TTC549 (cell line): ENCODE data around the gene PIK3R6.

Experiments used
- FAIRE-seq: peaks from 2 replicates; lab custom pipeline; 2012; peaks lifted over from hg19 to GRCh38; lab: Jason Lieb, UNC

Gene PIK3R6

DNA sequence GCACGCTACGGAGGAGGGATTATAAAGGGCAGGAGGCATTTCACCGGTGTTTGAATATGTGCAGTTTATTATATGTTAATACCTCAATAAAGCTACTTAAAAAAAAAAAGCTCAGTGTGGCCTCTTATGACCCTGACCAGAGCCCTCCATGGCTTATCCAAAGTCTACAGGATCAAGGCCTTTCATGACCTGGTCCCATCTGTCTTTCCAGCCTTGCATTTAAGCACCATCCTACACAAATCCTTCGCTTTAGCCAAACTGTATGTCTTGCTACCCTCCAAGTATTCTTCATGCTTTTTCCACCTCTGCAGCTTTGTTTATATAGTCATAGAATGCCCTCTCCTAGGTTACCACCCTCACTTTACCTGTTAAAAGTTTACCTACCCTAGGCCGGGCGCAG is 74.8 kb downstream of the PIK3R6 start:
- no peak for FAIRE-seq

DNA sequence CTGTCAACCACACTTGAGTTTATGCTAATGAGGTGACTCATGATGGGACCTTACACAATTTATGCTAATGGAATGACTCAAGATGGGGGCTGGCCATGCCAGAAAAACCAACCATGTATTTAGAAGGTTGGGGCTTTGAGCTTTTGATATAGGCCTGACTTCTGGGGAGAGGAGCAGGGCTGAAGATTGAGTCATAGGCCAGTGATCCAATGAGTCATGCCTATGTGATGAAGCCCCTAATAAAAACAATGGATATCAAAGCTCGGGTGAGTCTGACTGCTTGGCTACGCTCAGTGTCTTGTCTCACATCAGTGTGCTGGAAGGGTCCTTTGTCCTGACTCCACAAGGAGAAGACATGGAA is 75.6 kb downstream of the PIK3R6 start:
- FAIRE-seq = no peak

DNA sequence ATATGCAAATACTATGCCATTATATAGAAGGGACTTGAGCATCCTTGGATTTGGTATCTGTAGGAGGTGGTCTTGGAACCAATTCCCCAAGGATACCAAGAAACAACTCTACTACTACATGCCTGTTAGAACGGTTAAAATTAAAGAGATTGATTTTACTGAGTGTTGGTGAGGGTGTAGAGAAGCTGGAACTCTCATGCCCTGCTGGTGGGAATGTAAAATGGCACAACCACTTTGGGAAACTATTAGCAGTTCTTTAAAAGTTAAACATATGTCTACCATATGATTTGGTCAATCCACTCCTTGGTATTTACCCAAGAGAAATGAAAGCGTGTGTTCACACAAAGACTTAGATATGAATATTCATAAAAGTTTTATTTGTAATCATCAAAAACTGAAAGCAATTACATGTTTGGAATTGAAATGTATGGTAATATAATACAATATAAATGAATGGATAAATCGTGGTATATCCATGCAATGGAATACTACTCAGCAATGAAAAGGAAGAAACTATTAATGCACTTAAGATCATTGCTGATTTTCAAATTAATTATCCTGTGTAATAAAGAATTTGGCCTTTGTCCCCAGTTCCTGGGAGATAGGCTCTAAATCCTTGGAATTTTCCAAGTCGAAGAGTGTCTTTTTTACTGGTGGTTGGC is 76.1 kb downstream of the PIK3R6 start:
- no peak for FAIRE-seq

DNA sequence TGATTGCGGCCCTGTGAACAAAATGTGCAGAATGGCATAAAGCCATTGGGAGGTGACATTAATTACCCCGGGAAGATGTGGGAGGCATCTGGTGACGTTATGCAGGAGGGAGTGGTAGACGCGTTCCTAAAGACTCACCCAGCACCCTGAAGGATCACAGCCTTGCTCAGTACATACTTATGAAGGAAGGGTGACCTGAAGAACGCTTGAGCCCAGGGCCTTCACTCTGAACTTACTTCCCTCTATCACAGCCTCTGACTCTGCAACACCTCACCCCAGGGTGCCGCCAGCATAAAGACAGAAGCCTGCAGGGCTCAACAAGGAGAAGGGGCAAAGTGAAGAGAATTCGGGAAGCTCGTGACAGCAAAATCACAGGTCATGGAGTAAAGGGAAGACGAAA is 77.7 kb downstream of the PIK3R6 start:
- no peak for FAIRE-seq

DNA sequence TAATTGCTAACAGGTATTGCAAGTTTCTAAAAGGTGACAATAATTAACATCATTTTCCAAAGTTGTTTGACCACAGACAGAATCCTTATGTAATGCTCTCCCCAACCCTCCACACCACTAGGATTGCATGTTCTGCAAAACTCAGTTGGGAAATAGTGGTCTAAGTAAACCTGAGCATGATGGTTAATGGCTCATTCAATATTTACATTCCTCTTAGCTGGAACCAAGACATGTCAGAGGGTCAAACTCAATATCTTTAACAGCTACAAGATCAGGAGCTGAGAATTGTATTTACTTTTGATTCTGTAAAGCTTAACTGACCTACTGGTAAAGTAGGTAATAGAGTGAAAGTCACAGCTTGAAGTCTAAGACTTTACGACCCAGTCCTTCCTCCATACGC is 78.5 kb downstream of the PIK3R6 start:
- FAIRE-seq = no peak

DNA sequence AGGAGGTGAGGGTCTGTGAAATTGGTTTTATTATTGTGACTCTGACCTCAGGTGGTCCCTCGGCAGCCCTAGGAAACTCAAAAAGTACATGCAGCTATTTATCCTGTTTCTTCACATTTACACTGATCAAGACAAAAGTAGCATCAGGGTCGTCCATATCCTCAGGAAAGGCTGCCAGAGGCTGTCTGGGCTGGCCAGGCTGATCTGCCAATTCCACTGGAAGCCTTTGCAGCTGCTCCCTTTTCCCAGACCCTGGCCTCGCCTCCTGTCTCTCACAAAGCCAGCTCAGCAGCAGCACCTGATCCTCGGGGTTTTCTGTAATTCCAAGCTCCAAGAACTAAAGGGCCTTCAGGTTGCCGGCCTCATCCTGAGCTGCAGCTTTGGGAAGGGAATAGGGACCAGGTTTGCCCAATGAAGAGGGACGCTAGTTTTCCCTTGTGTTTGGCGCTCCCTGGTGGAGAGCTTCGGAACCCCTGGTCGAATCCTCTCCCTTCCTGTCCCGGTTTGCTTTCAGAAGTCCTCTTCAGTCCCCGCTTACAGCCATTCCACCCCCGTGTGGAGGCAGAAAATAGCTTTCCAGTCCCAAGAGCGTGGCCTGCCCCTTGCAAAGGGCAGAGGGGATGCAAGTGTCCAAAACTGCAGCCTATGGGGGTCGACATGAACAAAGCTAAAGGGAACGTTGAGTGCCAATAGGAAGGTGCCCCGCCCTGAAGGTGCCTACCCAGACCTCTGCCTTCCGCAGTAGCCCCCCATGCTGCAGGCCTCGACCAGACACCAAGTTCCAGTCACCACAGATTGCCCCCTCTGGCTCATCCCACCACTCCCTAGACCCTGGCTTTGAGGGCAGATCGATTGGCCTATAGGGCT is 81.7 kb downstream of the PIK3R6 start:
- peak; percentile 33 for FAIRE-seq

DNA sequence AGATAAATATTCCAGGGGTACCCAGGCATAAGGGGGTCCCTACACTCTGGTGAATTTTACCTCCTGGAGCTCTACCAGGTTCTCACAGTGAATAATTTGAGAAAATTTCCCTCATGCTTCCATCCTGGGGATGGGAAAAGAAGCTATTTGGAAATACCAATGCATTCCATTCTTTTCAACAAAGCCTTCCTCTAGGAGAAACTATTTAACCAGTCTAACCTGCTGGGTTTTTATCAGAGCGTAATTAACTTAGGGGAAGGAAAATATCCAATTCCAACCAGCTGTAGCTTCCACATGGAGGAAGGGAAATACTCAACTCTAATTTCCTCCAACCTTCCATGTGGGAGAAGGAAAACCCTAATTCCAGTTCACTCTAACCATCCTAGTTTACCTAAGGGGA is 85.3 kb downstream of the PIK3R6 start:
- no peak for FAIRE-seq

DNA sequence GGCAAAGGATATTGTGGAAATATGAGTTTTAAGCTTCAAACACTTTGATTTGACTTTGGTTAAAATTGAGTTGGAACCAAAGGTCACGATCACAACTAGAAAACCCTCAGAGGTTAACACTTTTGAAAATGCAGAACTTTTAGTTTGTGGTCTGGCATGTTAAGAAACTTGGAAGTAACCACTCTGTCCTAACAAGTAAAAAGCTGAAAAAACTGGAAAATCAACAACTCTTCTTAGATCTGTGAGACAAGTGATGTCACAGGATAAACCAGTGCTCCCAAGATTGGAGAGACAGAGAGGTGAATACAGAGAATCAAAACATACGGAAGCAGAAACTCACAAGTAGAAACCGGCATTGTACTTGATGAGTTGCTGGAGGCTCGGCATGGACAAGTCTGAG is 85.7 kb downstream of the PIK3R6 start:
- no peak for FAIRE-seq

DNA sequence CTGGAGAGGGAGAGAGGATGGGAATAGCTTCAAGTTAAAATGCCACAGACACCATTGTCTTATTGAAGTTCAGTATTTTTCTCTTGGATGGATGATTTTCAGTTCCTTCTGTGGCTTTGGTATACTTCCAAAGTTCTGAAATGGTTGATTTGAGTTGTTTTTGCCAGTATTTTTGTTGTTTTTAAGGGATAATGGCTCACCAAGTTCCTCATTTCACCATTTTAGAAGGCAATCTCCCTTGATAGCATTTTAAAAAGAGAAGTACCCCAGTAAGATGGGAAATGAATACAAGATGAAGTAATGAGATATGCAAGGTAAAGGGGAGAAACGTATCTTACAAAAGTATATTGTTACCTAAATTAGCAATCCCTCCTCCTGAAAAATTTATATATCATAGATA is 90.6 kb downstream of the PIK3R6 start:
- FAIRE-seq = no peak

DNA sequence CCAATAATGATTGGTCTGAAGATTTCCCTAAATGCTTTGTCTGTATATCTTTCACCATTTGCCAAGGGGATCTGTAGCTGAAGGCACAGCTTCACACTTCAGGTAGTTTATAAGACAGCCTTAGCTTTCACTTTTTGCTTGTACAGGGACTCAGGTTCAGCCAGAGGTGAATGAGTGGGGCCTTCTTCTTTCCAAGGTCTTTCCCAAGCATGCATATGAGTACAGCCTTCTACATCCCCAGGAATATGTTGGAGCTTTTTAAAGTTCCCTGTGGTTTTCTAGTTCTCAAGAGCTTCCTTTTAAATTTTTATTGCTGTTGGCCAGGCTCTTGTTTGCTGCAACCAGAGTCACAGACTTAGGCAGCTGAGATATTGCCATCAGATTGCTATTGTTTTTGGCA is 91.2 kb downstream of the PIK3R6 start:
- no peak for FAIRE-seq

DNA sequence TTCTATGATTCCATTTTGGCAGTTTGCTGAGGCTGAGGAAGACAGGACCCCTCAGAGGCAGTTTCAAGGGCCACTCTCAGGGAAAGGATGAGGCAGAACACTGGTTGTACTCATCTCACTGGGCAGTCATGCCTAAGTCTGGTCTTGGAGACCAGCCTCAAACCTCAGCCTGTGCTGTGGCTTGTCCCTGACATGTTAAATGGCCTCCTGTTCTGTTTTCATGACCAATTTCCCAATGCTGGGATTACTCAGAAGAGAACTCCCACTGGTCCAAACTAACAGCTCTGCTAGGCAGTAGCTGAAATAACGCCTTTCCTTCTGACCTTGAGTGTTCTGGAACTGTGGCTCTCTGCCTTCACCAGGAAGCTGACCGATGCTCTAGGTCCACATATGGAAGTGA is 100.7 kb downstream of the PIK3R6 start:
- no peak for FAIRE-seq

DNA sequence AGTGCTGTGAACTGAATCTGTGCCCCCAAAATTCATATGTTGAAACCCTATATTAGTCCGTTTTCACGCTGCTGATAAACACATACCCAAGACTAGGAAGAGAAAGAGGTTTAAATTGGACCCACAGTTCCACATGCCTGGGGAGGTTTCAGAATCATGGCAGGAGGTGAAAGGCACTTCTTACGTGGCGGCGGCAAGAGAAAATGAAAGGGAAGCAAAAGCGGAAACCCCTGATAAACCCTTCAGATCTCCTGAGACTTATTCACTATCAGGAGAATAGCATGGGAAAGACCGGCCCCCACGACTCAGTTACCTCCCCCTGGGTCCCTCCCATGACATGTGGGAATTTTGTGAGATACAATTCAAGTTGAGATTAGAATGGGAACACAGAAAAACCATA is 105.5 kb downstream of the PIK3R6 start:
- FAIRE-seq = no peak

DNA sequence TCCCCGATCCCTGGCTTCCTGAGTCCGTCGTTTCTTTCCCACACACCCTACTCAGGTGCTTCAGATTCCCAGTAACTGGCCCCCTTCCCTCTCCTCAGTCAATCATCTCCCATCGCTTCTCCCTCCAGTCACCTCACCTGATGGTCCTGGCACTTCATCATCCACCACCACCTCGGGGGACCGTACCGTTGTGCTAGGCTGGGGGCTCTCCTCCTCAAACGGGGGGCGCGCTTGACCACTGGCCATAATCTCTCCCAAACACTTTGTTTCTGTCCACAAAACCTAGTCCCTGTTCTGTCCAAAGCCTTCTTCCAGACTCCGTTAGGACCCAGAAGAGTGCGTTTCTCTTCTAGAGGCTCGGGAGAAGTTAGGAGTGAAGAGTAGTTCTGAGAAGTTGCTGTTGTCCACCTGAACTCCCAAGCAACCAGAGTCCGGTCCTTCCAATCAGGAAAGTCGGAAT is 109.3 kb downstream of the PIK3R6 start, which contains the start of gene SPDYE4:
SPDYE4 (minus strand) TSS at position 410 of the 460 bp plus-strand sequence; CDS start at position 246, 164 bp downstream.
- no peak for FAIRE-seq

DNA sequence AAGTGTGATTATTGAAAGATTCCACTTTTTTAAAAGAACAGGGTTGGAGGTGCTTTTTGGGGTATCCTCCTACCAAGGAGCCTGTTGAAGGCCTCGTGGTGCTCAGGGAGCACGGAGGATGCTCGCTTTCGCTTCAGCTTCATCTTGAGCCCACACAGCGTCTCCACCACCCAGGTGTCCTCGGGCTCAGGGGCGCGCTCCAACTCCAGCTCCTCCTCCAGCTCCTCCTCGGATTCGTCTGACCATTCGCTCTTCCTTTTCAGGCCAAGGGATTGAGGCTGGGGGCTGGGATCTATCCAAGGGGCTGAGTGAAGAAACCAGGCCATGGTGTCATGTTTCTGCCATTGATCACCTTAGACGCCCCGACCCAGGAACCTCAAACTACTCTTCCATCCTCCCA is 110.3 kb downstream of the PIK3R6 start:
- FAIRE-seq = no peak

DNA sequence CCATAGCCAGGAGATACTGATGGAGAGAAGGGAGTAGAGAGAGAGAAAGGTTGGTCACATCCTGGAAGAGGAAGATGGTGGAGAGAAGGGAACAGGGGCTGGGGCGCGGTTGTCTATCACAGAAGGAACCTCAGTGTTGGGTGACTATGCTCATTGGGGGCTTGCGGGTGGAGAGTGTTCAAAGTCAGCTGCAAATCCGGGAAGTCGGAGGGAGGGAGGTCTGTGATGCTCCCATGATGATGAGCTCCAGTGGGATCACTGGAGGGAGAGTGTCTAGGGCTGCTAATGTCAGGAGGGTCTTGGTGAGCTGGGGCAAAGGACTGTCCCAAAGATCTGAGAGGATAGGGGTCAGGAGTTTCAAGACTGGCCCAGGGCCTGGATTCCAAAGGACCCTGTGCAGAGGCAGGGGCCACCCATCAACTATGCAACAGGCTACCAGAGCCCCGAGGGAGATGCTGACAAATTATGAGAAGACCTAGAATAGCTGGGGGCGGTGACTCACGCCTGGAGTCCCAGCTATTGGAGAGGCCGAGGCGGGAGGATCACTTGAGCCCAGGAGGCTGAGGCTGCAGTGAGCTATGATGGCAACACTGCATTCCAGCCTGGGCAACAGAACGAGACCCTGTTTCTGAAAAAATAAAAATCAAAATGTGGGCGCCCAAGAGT is 111.8 kb downstream of the PIK3R6 start:
- FAIRE-seq = no peak

DNA sequence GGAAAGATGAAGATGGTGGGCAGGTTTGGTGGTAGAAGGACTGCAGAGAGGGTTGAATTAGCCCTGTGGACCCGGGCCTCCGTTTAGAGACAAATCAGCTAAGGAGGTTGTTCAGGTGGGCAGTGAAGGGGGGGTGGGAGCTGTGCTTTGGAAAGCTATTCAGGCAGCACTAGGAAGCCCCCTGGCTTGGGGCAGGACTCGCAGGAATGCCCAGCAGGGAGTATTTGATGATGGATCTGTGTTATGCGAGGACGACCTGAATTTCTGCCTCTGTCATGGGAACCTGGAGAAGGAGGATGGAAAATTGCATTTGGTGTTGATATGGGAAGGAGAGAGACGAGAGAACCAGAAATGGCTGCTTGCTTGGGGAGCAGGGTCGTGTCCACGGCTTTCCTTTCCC is 112.6 kb downstream of the PIK3R6 start:
- no peak for FAIRE-seq

DNA sequence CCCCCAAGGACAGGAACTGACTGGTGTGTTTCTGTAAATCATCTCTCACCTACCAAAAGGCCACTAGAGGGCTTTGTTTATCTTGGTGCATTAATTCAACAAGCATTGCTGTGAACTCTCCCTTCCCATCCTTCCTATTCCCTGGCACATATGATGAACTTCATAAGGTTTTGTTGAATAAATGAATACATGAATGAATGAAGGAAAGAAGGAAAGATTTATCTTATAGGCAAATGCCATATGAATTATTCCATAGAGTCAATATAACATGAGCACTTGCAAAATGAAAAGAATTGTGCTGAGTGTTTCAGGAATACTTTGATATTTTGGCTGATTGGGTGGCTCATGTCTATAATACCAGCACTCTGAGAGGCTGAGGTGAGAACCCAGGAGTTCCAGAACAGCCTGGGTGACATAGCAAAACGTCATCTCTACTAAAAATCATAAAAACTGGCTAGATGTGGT is 113.5 kb downstream of the PIK3R6 start:
- FAIRE-seq = no peak

DNA sequence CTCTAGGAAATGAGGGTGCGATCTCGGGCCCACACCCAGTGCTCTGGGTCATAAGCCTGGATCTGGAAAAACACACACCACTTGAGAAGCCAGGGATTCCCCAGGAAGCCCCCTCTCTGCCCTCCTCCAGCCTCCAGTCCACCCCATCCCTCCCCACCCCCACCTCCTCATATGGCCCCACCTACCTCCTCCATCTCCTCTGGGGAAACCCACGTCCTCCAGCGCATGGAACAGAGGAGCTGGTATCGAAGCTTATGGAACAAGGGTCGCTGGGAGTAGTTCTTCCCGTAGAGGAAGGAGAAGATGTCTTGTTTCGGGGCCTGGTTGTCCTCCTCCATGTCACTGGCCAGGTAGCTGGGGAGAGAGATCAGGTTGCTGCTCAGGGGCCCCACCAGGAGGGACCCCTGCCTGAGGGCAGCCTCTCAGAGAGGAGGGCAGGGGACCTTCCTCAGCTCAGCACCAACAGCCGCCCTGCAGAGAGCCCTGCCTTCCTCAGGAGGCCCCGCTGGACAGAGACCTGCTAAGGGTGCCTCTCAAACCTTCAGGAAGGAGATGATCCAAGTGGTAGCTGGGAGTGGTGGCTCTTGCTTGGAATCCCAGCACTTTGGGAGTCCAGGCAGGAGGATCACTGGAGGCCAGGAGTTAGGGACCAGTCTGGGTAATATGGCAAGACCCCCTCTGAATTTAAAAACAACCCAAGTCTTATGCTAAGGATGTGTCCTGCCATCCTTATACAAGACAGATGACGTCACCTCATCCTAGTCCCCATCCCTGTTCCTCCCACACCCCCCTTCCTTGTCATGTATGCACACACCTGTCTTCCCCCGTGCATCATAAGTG is 114.1 kb downstream of the PIK3R6 start:
- no peak for FAIRE-seq
